Measurements from ENCODE around the gene TLE7.
A peak's percentile ranks its signal among the peaks of the same experiment; 100 is the strongest.

Gene TLE7

GRCh38 chr16:71442051-71442440 is at the start of gene TLE7:
TLE7 (minus strand) TSS chr16:71442054; CDS start chr16:71433324, 8,730 bp downstream.
- H3K9me3 ChIP-seq (ENCODE audit: control insufficient read depth in 2 of 2, low read length in 2 of 2) = peaks cover 9 to 14% of the 10 kb centered on the region in 2 donors
- no peak within 1 kb of the TSS for H3K4me3 ChIP-seq (ENCODE audit: low read length in 2 of 2)
- H3K36me3 ChIP-seq (ENCODE audit: control insufficient read depth in 2 of 2, insufficient read depth in 2 of 2, low read length in 2 of 2) = no peaks in the 10 kb centered on the region
- no peaks in the 10 kb centered on the region for H3K4me1 ChIP-seq (ENCODE audit: control insufficient read depth in 2 of 2, insufficient read depth in 2 of 2, low read length in 2 of 2)
- no peak within 1 kb of the TSS for H3K9ac ChIP-seq (ENCODE audit: low read depth in 1 of 2, low read length in 2 of 2)
- no peaks in the 10 kb centered on the region for H3K27me3 ChIP-seq (ENCODE audit: control insufficient read depth in 2 of 2, insufficient read depth in 2 of 2, low read length in 2 of 2)
- H3K27ac ChIP-seq (ENCODE audit: low read depth in 2 of 2, low read length in 2 of 2) = no peak within 1 kb of the TSS

- no peaks in the 10 kb centered on the region for H3K36me3 ChIP-seq (ENCODE audit: control insufficient read depth in 2 of 2, insufficient read depth in 2 of 2, low read length in 2 of 2)
- H3K4me3 ChIP-seq (ENCODE audit: low read length in 2 of 2) = no peak overlapping the region
- no peak overlapping the region for H3K27ac ChIP-seq (ENCODE audit: low read depth in 2 of 2, low read length in 2 of 2)
- H3K27me3 ChIP-seq (ENCODE audit: control insufficient read depth in 2 of 2, insufficient read depth in 2 of 2, low read length in 2 of 2) = no peaks in the 10 kb centered on the region
- no peaks in the 10 kb centered on the region for H3K4me1 ChIP-seq (ENCODE audit: control insufficient read depth in 2 of 2, insufficient read depth in 2 of 2, low read length in 2 of 2)
- no peaks in the 10 kb centered on the region for H3K9me3 ChIP-seq (ENCODE audit: control insufficient read depth in 2 of 2, low read length in 2 of 2)
- no peak overlapping the region for H3K9ac ChIP-seq (ENCODE audit: low read depth in 1 of 2, low read length in 2 of 2)
These were observed 49.2 kb upstream of the TLE7 start for GRCh38 chr16:71491054-71491453.

GRCh38 chr16:71490361-71490760 is 48.5 kb upstream of the TLE7 start:
- Histone ChIP-seq H3K27me3 (ENCODE audit: control insufficient read depth in 2 of 2, insufficient read depth in 2 of 2, low read length in 2 of 2) (no peaks in the 10 kb centered on the region), H3K36me3 (ENCODE audit: control insufficient read depth in 2 of 2, insufficient read depth in 2 of 2, low read length in 2 of 2) (no peaks in the 10 kb centered on the region), H3K27ac (ENCODE audit: low read depth in 2 of 2, low read length in 2 of 2) (no peak overlapping the region), H3K4me3 (ENCODE audit: low read length in 2 of 2) (no peak overlapping the region), H3K4me1 (ENCODE audit: control insufficient read depth in 2 of 2, insufficient read depth in 2 of 2, low read length in 2 of 2) (no peaks in the 10 kb centered on the region), H3K9me3 (ENCODE audit: control insufficient read depth in 2 of 2, low read length in 2 of 2) (no peaks in the 10 kb centered on the region), H3K9ac (ENCODE audit: low read depth in 1 of 2, low read length in 2 of 2) (no peak overlapping the region)

- Histone ChIP-seq H3K4me3 (ENCODE audit: low read length in 2 of 2) (no peak within 1 kb of the TSS), H3K27ac (ENCODE audit: low read depth in 2 of 2, low read length in 2 of 2) (no peak within 1 kb of the TSS), H3K9ac (ENCODE audit: low read depth in 1 of 2, low read length in 2 of 2) (no peak within 1 kb of the TSS), H3K36me3 (ENCODE audit: control insufficient read depth in 2 of 2, insufficient read depth in 2 of 2, low read length in 2 of 2) (no peaks in the 10 kb centered on the region), H3K27me3 (ENCODE audit: control insufficient read depth in 2 of 2, insufficient read depth in 2 of 2, low read length in 2 of 2) (no peaks in the 10 kb centered on the region), H3K9me3 (ENCODE audit: control insufficient read depth in 2 of 2, low read length in 2 of 2) (no peaks in the 10 kb centered on the region), H3K4me1 (ENCODE audit: control insufficient read depth in 2 of 2, insufficient read depth in 2 of 2, low read length in 2 of 2) (peaks cover 0 to 2% of the 10 kb centered on the region in 2 donors)
These were observed 47.3 kb upstream of the TLE7 start, which contains the start of gene ZNF19 for GRCh38 chr16:71489122-71489521. ZNF19 (minus strand) TSS chr16:71489324; CDS start chr16:71482114, 7,210 bp downstream.

GRCh38 chr16:71484006-71484893 is 42.4 kb upstream of the TLE7 start:
- H3K27ac ChIP-seq (ENCODE audit: low read depth in 2 of 2, low read length in 2 of 2) = peak overlapping the region; percentile 94 to 99

GRCh38 chr16:71482569-71482968 is 40.7 kb upstream of the TLE7 start:
- Histone ChIP-seq H3K4me1 (ENCODE audit: control insufficient read depth in 2 of 2, insufficient read depth in 2 of 2, low read length in 2 of 2) (peaks cover 0 to 2% of the 10 kb centered on the region in 2 donors), H3K9me3 (ENCODE audit: control insufficient read depth in 2 of 2, low read length in 2 of 2) (no peaks in the 10 kb centered on the region), H3K9ac (ENCODE audit: low read depth in 1 of 2, low read length in 2 of 2) (no peak overlapping the region), H3K36me3 (ENCODE audit: control insufficient read depth in 2 of 2, insufficient read depth in 2 of 2, low read length in 2 of 2) (peaks cover 3 to 14% of the 10 kb centered on the region in 2 donors), H3K4me3 (ENCODE audit: low read length in 2 of 2) (no peak overlapping the region), H3K27me3 (ENCODE audit: control insufficient read depth in 2 of 2, insufficient read depth in 2 of 2, low read length in 2 of 2) (no peaks in the 10 kb centered on the region), H3K27ac (ENCODE audit: low read depth in 2 of 2, low read length in 2 of 2) (no peak overlapping the region)

More at GRCh38 chr16:71484006-71484893, 42.4 kb upstream of the TLE7 start:
- Histone ChIP-seq H3K27me3 (ENCODE audit: control insufficient read depth in 2 of 2, insufficient read depth in 2 of 2, low read length in 2 of 2) (no peaks in the 10 kb centered on the region), H3K4me1 (ENCODE audit: control insufficient read depth in 2 of 2, insufficient read depth in 2 of 2, low read length in 2 of 2) (peaks cover 0 to 2% of the 10 kb centered on the region in 2 donors), H3K9me3 (ENCODE audit: control insufficient read depth in 2 of 2, low read length in 2 of 2) (no peaks in the 10 kb centered on the region), H3K9ac (ENCODE audit: low read depth in 1 of 2, low read length in 2 of 2) (peak overlapping the region; percentile 90 to 98), H3K4me3 (ENCODE audit: low read length in 2 of 2) (peak overlapping the region; percentile 89 to 97), H3K36me3 (ENCODE audit: control insufficient read depth in 2 of 2, insufficient read depth in 2 of 2, low read length in 2 of 2) (no peaks in the 10 kb centered on the region)

GRCh38 chr16:71480956-71481355 is 39.1 kb upstream of the TLE7 start:
- Histone ChIP-seq H3K27me3 (ENCODE audit: control insufficient read depth in 2 of 2, insufficient read depth in 2 of 2, low read length in 2 of 2) (no peaks in the 10 kb centered on the region), H3K27ac (ENCODE audit: low read depth in 2 of 2, low read length in 2 of 2) (no peak overlapping the region), H3K9me3 (ENCODE audit: control insufficient read depth in 2 of 2, low read length in 2 of 2) (no peaks in the 10 kb centered on the region), H3K9ac (ENCODE audit: low read depth in 1 of 2, low read length in 2 of 2) (no peak overlapping the region), H3K4me1 (ENCODE audit: control insufficient read depth in 2 of 2, insufficient read depth in 2 of 2, low read length in 2 of 2) (peaks cover 0 to 2% of the 10 kb centered on the region in 2 donors), H3K36me3 (ENCODE audit: control insufficient read depth in 2 of 2, insufficient read depth in 2 of 2, low read length in 2 of 2) (peaks cover 16 to 24% of the 10 kb centered on the region in 2 donors), H3K4me3 (ENCODE audit: low read length in 2 of 2) (no peak overlapping the region)

- Histone ChIP-seq H3K27me3 (ENCODE audit: control insufficient read depth in 2 of 2, insufficient read depth in 2 of 2, low read length in 2 of 2) (no peaks in the 10 kb centered on the region), H3K9ac (ENCODE audit: low read depth in 1 of 2, low read length in 2 of 2) (no peak overlapping the region), H3K36me3 (ENCODE audit: control insufficient read depth in 2 of 2, insufficient read depth in 2 of 2, low read length in 2 of 2) (peaks cover 24 to 32% of the 10 kb centered on the region in 2 donors), H3K4me1 (ENCODE audit: control insufficient read depth in 2 of 2, insufficient read depth in 2 of 2, low read length in 2 of 2) (no peaks in the 10 kb centered on the region), H3K9me3 (ENCODE audit: control insufficient read depth in 2 of 2, low read length in 2 of 2) (no peaks in the 10 kb centered on the region), H3K27ac (ENCODE audit: low read depth in 2 of 2, low read length in 2 of 2) (no peak overlapping the region), H3K4me3 (ENCODE audit: low read length in 2 of 2) (no peak overlapping the region)
These were observed 37.6 kb upstream of the TLE7 start for GRCh38 chr16:71479420-71479819.

- peaks cover 24 to 32% of the 10 kb centered on the region in 2 donors for H3K36me3 ChIP-seq (ENCODE audit: control insufficient read depth in 2 of 2, insufficient read depth in 2 of 2, low read length in 2 of 2)
- H3K27me3 ChIP-seq (ENCODE audit: control insufficient read depth in 2 of 2, insufficient read depth in 2 of 2, low read length in 2 of 2) = no peaks in the 10 kb centered on the region
- H3K27ac ChIP-seq (ENCODE audit: low read depth in 2 of 2, low read length in 2 of 2) = no peak overlapping the region
These were observed 34.7 kb upstream of the TLE7 start for GRCh38 chr16:71476457-71477124.

GRCh38 chr16:71474864-71475263 is 33.0 kb upstream of the TLE7 start:
- Histone ChIP-seq H3K9ac (ENCODE audit: low read depth in 1 of 2, low read length in 2 of 2) (no peak overlapping the region), H3K36me3 (ENCODE audit: control insufficient read depth in 2 of 2, insufficient read depth in 2 of 2, low read length in 2 of 2) (peaks cover 27 to 32% of the 10 kb centered on the region in 2 donors), H3K4me1 (ENCODE audit: control insufficient read depth in 2 of 2, insufficient read depth in 2 of 2, low read length in 2 of 2) (no peaks in the 10 kb centered on the region), H3K4me3 (ENCODE audit: low read length in 2 of 2) (no peak overlapping the region), H3K9me3 (ENCODE audit: control insufficient read depth in 2 of 2, low read length in 2 of 2) (no peaks in the 10 kb centered on the region), H3K27me3 (ENCODE audit: control insufficient read depth in 2 of 2, insufficient read depth in 2 of 2, low read length in 2 of 2) (no peaks in the 10 kb centered on the region), H3K27ac (ENCODE audit: low read depth in 2 of 2, low read length in 2 of 2) (no peak overlapping the region)

More at GRCh38 chr16:71476457-71477124, 34.7 kb upstream of the TLE7 start:
- Histone ChIP-seq H3K4me3 (ENCODE audit: low read length in 2 of 2) (no peak overlapping the region), H3K4me1 (ENCODE audit: control insufficient read depth in 2 of 2, insufficient read depth in 2 of 2, low read length in 2 of 2) (no peaks in the 10 kb centered on the region), H3K9me3 (ENCODE audit: control insufficient read depth in 2 of 2, low read length in 2 of 2) (no peaks in the 10 kb centered on the region), H3K9ac (ENCODE audit: low read depth in 1 of 2, low read length in 2 of 2) (no peak overlapping the region)

All from mucosa of rectum (tissue), 2 donors.